Stimulated activated CD4-positive, alpha-beta T cell treated with anti-CD3 and anti-CD28 coated beads, Interleukin-4, amount 100 ng/mL, for 4 hours (primary cell): Measurements from ENCODE around the gene PRDM13.
A peak's percentile ranks its signal among the peaks of the same experiment; 100 is the strongest.
"Not testable (repeated sequence)": the region's sequence is repeated elsewhere in the genome, so short reads cannot be mapped to it uniquely, and the experiment has no call there.

Source experiments
- DNase-seq, 2 experiments: peaks; one replicate each; pipeline ENCODE4 v3.0.0-alpha.2; 2020

Gene PRDM13

DNA sequence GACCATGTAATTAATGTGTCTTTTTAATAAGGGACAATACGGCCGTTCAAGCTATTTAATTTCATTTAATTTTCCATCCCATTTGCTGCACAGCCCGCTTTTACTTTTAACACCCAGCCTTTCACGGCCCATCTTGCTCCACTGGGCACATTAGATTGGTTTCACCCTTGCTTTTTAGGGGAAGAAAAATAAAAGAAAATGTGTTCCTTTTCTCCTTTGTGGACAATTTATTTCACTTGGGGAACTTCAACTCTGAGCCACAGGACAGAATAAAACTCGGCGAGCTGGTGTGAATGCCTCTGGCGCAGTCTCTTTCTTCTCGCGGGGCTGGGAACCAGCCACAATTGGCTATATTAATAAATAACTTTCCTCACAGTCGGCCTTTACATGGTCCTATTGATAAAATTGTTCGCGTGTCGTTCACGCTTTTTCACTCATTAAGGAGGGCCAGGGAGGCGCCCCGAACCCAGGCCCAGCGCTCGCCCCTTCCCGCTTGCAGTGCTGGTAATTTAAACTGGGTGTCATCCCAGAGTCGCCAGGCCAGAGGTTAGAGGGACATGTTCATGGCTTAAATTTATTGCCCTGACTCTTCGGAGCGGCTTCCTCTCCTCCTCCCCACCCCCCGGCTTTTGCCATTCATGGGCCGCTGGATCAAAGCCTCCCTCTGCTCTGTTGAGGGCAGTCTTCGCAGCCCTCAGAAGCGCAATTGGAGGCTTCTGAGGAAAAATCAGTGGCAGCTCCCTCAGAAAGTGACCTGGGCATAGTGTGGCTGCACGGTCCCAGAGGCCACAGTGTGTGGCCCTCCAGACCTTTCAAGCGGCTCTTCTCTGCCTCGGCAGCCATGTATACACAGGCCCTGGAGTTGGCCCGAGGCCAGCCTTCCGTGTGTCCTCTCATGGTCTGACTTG, 2.2 kb upstream of the PRDM13 start:
- no peak for DNase-seq

DNA sequence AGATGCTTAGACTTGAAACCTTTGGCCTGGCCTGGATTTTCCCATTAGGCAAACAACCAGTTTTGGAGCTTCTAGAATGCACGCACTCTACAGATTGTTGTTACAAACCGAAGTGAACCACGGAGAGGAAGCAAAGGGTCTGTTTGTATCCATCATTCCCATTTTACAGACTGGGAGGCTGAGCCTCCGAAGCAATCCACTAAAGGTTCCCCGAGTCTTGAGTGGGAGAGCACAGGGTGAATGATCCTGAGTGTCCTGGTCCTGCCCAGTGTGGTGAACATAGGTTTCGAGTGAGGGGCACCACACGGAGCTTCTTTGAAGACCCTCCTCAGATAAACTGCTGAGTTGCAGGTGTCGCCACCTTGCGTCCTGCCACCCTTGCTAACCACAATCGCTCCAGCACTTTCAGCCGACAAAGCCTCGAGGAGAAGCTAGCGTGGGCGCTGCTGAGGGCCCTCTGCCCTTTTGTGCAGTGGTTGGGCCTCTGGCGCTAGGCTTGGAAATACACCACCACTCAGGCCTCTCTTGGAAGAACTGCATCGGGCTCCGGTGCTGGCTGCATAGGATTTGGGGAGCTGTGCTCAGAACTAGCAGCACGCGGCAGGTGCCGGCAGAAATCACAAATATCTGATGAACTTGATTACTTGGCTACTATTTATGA, 1.4 kb upstream of the PRDM13 start:
- DNase-seq = no peak

- DNase-seq = no peak
Measured at GRCh38 chr6:99605911-99606655, 550 bp upstream of the PRDM13 start.

- no peak for DNase-seq
Measured at GRCh38 chr6:99607416-99608036, 893 bp downstream of the PRDM13 start.

- no peak for DNase-seq
Measured at GRCh38 chr6:99608059-99608885, 1.6 kb downstream of the PRDM13 start.

DNA sequence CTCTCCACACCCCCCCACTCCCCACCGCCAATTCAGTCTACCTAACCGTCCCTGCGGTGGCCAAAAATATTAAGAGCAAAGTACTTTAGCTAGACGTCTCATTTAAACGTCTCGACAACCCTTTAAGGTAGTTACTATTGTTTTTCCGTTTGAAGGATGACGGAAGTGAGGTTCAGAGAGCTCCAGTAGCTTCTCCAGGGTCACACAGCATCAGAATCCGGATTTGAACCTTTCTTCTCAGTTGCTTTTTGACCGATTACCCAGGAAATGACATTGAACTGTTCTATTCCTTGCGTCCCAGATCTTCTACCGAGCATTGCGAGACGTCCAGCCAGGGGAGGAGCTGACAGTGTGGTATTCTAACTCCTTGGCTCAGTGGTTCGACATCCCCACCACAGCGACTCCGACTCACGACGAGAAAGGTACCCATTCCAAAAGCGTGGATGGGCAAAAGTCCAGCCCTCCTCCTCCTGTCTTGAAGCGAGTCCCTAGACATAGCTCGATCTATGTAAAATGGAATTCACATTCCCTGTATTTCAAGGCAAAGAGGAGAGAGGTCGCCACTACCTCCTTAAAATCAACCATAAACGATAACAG, 2.4 kb downstream of the PRDM13 start:
- DNase-seq = no peak

- no peak for DNase-seq
Measured at GRCh38 chr6:99609905-99610489, 3.4 kb downstream of the PRDM13 start.

DNA sequence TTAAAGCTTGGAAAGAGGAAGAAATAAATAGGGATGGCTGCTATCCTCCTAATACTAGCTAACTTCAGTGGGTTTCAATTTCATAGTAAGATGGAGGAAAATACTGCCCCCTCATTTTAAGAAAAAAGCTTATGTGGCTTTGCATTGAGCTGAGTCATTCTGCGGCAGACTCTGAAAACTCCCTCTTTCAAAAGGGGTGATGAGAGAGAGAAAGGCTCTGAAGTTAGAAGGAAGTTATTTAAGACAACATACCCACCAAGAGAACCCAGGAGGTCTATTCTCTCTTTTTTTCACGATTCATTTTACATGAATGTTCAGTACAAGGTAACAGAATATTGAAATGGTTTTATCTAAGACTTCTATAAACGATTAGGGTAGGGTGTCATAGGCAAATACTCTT, 4.5 kb downstream of the PRDM13 start:
- no peak for DNase-seq

- no peak for DNase-seq
Measured at GRCh38 chr6:99612551-99613408, 6.1 kb downstream of the PRDM13 start.

- peak; percentile 37 to 48 for DNase-seq
Measured at GRCh38 chr6:99613409-99613704, 6.7 kb downstream of the PRDM13 start.

GRCh38 chr6:99613705-99614429, 7.2 kb downstream of the PRDM13 start:
- no peak for DNase-seq

GRCh38 chr6:99614430-99615186, 8.0 kb downstream of the PRDM13 start:
- DNase-seq = no peak

GRCh38 chr6:99617131-99617530, 10.5 kb downstream of the PRDM13 start:
- DNase-seq = no peak

DNA sequence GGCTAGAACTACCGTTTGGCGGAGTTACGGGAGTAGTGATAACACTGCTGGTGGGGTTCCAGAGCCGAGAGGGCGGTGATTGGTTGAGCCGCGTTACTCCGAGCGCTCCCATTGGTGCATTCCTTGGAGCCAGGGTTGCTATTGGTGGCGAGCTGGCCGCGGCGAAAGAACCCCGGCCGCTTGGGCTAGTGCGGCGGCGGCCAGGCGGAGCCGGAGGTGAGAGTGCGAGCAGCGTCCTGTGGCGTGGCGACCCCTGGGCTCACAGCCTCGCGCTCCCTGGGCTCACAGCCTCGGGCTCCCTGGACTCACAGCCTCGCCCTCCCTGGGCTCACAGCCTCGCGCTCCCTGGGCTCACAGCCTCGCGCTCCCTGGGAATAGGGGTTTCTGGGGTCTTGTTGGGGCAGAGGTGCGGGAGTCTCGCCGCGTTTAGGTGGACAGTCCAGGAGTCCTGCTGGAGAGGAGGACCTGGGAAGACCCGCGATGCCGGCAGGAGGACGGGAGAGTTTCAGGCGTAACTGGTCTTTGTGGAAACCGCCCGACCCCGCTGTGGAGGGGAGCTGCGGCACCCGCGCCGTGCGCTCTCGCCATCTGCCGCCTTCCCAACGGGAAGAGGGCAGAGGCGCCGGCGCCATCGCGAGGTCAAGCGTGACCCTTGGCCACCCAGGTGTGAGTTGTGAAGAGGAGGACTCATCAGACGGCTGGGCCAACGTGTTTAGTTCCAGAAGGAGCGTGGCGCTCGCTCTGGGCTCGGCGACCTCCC, 12.2 kb downstream of the PRDM13 start:
- DNase-seq = no peak

DNA sequence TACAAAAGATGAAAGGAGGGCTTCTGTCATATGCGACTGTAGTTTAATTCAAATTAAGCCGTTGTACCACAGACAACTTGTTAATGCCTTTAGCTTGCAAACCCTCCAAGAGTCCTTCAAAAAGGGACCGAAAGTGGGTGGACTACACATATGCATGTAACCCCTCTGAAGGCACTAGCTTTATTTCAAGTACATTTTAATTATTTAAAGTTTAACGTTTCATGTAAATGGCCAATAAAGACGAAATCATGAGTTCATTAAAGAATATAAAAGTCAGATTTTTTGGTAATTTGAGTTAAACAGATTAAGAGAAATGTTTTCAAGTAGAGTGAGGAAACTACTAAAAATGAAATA, 12.8 kb downstream of the PRDM13 start:
- DNase-seq = no peak

DNA sequence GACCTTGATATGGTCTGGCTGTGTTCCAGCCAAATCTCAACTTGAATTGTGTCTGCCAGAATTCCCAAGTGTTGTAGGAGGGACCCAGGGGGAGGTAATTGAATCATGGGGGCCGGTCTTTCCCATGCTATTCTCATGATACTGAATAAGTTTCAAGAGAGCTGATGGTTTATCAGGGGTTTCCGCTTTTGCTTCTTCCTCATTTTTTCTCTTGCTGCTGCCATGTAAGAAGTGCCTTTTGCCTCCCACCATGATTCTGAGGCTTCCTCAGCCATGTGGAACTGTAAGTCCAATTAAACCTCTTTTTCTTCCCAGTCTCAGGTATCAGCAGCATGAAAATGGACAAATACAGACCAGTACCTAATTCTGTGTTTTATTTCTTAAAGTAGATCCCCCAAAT, 15.4 kb downstream of the PRDM13 start:
- not testable (repeated sequence) for DNase-seq

DNA sequence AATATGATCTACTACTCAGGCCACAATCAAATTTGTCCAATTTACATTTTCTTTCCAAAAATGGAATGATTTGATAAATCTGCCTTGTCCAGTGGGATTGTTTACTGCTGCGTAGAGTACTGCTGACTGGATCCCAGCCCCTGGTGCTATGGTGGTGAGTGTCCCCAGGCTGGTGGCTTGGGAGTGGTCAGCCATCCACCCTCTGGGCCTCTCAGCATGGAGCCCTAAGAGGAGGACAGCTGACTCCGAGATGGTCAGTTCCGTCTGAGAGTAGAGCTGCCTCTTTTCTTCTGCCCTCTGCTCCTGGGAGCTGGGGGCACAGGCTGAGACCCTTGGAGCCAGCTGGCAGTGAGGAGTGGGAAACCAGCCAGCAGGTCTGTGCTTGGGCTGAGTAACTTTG, 22.7 kb downstream of the PRDM13 start:
- no peak for DNase-seq

GRCh38 chr6:99637629-99638028, 31.0 kb downstream of the PRDM13 start:
- no peak for DNase-seq
